Kasumi-1 (cell line): ENCODE results near the gene MZF1.
"Not testable (repeated sequence)": the region's sequence is repeated elsewhere in the genome, so short reads cannot be mapped to it uniquely, and the experiment has no call there.

Source experiments
- DNase-seq, 2 experiments: peaks; one replicate each; lab custom pipeline; 2025; lab: John Stamatoyannopoulos, UW

MZF1 gene

GRCh38 chr19:58539169-58539559 is 34.0 kb downstream of the MZF1 start:
- DNase-seq: not testable (repeated sequence)

- DNase-seq: peak; percentile 77 to 91
Measured at GRCh38 chr19:58538257-58539168, 34.6 kb downstream of the MZF1 start.

- DNase-seq: no peak
Measured at GRCh38 chr19:58536852-58537798, 36.0 kb downstream of the MZF1 start.

- DNase-seq: no peak
Measured at GRCh38 chr19:58535857-58536256, 37.3 kb downstream of the MZF1 start.

- no peak for DNase-seq
Measured at GRCh38 chr19:58531034-58531840, 41.9 kb downstream of the MZF1 start.

- DNase-seq: no peak
Measured at GRCh38 chr19:58529405-58529804, 43.7 kb downstream of the MZF1 start.

GRCh38 chr19:58522709-58523108 is 50.4 kb downstream of the MZF1 start:
- no peak for DNase-seq

GRCh38 chr19:58521651-58522050 is 51.5 kb downstream of the MZF1 start:
- no peak for DNase-seq

- no peak for DNase-seq
Measured at GRCh38 chr19:58520257-58520599, 52.9 kb downstream of the MZF1 start.

- peak; percentile 98 to 99 for DNase-seq
Measured at GRCh38 chr19:58519355-58520256, 53.5 kb downstream of the MZF1 start, which contains the start of gene ZBTB45. Gene ZBTB45, minus strand, starts transcription at chr19:58519810. Its CDS starts 2,137 bp downstream, at chr19:58517673.

- peak; percentile 64 to 81 for DNase-seq
Measured at GRCh38 chr19:58519087-58519354, 54.1 kb downstream of the MZF1 start.

- DNase-seq: peak; percentile 60 to 63
Measured at GRCh38 chr19:58518256-58519086, 54.7 kb downstream of the MZF1 start.

- no peak for DNase-seq
Measured at GRCh38 chr19:58516964-58517833, 55.9 kb downstream of the MZF1 start.

GRCh38 chr19:58516246-58516836 is 56.8 kb downstream of the MZF1 start:
- DNase-seq: no peak

- no peak for DNase-seq
Measured at GRCh38 chr19:58515259-58515658, 57.9 kb downstream of the MZF1 start.

- DNase-seq: no peak
Measured at GRCh38 chr19:58514564-58515022, 58.5 kb downstream of the MZF1 start.

- peak; percentile 85 to 86 for DNase-seq
Measured at GRCh38 chr19:58513694-58514563, 59.2 kb downstream of the MZF1 start.
